A673 (cell line): ENCODE results near the gene NR2E1.

ENCODE experiments used
- EZH2 ChIP-seq: fragments of 200-600 bp; sonication (generic); IDR thresholded peaks from 2 replicates; pipeline ENCODE4 v1.6.1; 2017; ENCODE audit warnings: borderline replicate concordance, low read depth, mild to moderate bottlenecking, mixed read lengths, antibody characterized with exemption, low read length; ENCODE audit not compliant: poor library complexity, severe bottlenecking
- TF ChIP-seq, protein P1 (sequence below): fragments of 300-800, 200-600 bp; sonication (generic); conservative IDR thresholded peaks from 2 replicates; pipeline ENCODE4 v1.5.1; 2017; ENCODE audit warnings: low read depth, mild to moderate bottlenecking, antibody characterized with exemption, low read length, moderate library complexity, mixed read lengths

DNA sequence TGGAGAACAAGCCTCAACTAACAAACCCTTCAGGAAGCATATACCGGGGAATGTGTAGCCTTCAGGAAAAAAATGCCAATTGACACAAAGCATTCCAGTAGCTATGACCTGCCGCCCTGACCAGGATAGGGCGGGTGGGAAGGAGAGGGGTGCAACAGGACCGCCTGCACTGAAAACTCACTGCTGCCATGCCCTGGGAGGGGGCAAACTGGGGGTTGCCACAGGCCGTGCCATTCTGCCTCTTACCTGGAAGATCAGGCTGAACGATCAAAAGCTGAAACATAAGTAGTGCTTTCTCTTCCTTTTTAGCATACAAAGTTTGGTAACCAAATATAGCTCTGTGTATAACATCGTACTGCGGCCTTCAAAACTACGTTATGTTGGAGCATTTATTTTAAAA is 21.7 kb downstream of the NR2E1 start:
- TF ChIP-seq, protein P1, sequence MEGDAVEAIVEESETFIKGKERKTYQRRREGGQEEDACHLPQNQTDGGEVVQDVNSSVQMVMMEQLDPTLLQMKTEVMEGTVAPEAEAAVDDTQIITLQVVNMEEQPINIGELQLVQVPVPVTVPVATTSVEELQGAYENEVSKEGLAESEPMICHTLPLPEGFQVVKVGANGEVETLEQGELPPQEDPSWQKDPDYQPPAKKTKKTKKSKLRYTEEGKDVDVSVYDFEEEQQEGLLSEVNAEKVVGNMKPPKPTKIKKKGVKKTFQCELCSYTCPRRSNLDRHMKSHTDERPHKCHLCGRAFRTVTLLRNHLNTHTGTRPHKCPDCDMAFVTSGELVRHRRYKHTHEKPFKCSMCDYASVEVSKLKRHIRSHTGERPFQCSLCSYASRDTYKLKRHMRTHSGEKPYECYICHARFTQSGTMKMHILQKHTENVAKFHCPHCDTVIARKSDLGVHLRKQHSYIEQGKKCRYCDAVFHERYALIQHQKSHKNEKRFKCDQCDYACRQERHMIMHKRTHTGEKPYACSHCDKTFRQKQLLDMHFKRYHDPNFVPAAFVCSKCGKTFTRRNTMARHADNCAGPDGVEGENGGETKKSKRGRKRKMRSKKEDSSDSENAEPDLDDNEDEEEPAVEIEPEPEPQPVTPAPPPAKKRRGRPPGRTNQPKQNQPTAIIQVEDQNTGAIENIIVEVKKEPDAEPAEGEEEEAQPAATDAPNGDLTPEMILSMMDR: no peak
- no peak for TF ChIP-seq EZH2
